Activated CD4-positive, alpha-beta T cell treated with anti-CD3 and anti-CD28 coated beads, Interleukin-2, amount 50 U/mL, for 48 hours (primary cell): ENCODE measurements around the gene ARHGEF26.

ENCODE experiments used
- DNase-seq, 2 experiments: peaks; one replicate each; pipeline ENCODE4 v3.0.0-alpha.2; 2020

The ARHGEF26 gene

GRCh38 chr3:154274348-154274747 is 153.2 kb downstream of the ARHGEF26 start:
- DNase-seq, result no peak

GRCh38 chr3:154275292-154275691 is 154.1 kb downstream of the ARHGEF26 start:
- DNase-seq, result no peak

GRCh38 chr3:154275965-154276364 is 154.8 kb downstream of the ARHGEF26 start:
- DNase-seq, result no peak

GRCh38 chr3:154280161-154280560 is 159.0 kb downstream of the ARHGEF26 start:
- no peak for DNase-seq

- DNase-seq, result no peak
Measured at GRCh38 chr3:154285221-154285620, 164.0 kb downstream of the ARHGEF26 start.

DNA sequence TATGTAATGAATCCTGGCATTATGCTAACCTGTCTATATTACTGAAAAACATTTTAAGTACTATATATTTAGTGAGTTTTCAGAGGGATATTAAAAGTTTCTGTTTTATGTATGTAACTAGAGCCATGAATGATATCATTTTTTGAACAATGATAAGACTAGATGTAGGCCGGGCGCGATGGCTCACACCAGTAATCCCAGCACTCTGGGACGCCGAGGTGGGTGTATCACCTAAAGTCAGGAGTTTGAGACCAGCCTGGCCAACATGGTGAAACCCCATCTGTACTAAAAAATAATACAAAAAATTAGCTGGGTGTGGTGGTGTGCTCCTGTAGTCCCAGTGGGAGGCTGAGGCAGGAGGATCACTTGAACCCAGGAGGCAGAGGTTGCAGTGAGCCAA is 169.0 kb downstream of the ARHGEF26 start:
- no peak for DNase-seq

GRCh38 chr3:154294016-154294415 is 172.8 kb downstream of the ARHGEF26 start:
- DNase-seq, result no peak

- DNase-seq, result no peak
Measured at GRCh38 chr3:154301561-154301960, 180.4 kb downstream of the ARHGEF26 start.

- DNase-seq, result no peak
Measured at GRCh38 chr3:154304116-154304786, 183.1 kb downstream of the ARHGEF26 start.

GRCh38 chr3:154304936-154305335 is 183.7 kb downstream of the ARHGEF26 start:
- no peak for DNase-seq

GRCh38 chr3:154307363-154307762 is 186.2 kb downstream of the ARHGEF26 start:
- no peak for DNase-seq
